ENCODE data around the gene DPP10.
"Not testable (repeated sequence)": the region's sequence is repeated elsewhere in the genome, so short reads cannot be mapped to it uniquely, and the experiment has no call there.

Gene DPP10

DNA sequence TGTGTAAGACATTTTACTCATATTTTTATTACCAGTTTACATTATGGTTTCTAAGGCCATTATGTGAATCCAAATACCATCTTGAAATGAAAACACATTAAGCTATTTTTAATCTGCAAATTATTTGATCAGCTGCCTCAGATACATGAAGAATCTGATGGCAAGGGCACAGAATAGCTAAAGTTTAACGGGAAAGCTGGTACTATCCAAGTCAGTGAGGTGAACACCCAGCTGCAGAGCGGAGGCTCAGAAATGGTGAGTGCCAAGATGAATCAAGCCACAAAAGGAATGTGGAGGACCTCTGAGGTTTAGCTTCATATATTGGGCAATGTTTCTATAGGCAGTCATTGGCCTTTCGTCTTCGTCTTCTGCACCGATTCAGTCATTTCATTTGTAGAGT, 75.1 kb downstream of the DPP10 start:
- DNase-seq, result no peak

DNA sequence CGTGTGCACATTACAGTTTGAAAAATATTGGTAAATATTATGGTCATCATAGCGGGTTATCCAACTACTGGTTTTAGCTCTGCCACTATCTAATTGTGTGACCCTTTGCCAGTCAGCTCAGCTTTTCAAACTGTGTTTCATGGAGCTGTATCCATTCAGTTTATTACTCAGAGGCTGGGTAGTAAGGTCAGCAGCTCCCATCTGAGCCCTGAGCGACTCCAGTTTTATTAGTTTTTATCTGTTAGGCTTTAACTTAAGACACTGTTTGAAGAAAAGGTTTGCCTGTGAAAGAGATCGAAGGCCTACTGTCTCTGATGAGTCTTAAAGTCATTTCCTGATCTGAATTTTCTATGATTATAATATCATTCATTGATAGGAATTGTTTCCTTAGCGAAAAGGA, 76.3 kb downstream of the DPP10 start:
- DNase-seq, result no peak

- not testable (repeated sequence) for DNase-seq
Measured at GRCh38 chr2:114522612-114523011, 80.2 kb downstream of the DPP10 start.

GRCh38 chr2:114525955-114526354, 83.5 kb downstream of the DPP10 start:
- no peak for DNase-seq

DNA sequence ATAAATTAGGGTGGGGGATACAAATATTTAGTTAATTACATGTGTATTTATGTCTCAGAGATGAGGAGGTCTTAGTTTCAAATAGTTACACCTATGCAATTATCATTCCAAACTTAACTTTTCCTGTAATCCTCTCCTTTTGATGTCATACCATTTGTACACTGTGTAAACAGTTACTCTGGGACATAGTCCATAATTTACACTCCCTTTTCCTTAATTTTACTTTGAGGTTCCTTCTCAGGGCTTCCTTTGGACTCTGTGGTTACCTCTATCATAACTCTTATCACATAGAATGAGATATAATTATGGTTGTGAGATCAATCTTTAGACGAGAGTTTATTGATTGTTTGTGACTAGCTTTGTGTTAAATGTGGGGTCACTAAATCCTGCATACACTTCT, 84.4 kb downstream of the DPP10 start:
- DNase-seq, result no peak

- no peak for DNase-seq
Measured at GRCh38 chr2:114527330-114527983, 85.0 kb downstream of the DPP10 start.

DNA sequence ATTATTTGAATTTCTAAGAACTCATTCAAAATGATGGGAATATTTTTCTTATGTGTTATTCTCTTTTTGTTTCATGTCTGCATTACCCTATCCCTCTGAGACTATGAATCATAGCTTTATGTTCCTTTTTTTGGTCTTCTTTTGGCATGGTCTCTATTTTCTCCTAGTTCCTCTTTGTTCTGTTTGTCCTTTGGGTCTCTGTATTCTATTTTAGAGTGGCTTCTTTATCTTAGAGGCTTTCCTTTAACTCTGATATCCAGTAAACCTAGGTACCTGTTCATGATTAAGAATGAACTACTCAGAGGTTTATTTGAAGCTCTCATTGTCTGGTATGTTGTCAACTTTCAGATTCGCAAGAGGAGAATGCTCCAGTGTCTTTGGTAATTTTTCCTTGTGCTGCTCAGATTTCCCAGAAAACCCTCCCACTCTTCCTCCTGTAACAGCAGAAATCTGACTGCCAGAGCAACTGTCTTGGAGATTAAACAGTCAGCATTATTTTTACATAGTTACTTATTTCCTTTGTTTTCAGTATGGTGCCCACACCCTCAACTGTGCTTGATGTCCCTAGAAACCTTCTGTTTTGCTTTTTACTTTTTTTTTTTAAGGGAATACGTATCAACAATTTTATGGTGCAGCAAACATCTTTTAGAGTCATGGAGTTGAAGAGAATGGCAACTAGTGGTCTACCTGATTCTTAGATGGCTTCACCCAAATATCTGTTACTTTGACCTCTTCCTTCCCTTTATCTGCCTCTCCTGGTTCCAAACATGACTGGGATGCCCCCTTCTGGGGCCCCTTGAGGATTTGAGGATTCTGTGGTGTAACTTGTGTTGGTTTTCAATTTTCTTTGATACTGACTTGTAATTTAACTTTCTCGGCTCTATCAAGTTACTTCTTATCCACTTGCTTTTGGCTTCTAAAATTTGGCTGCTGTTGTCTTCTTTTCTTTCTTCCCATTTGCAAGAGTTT, 92.0 kb downstream of the DPP10 start:
- DNase-seq, result no peak

DNA sequence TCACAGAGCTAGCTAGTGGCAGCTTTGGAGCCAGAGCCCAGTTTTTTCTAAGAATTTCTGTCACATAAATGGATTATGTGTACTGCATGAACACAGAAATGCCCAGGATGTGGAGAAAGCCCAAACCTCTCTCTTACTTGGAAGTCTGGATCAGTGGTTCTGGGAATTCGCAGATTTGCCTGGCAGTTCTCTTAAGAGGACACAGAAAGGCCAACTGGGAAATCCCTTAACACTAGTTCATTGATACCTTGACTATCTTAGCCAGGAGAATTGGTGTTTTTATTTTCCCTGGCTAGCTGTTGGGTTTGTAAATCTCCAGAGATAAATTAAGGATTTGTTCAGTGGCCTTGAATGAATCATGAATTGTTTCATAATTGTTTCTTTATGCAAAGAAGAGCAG, 95.3 kb downstream of the DPP10 start:
- DNase-seq, result no peak

GRCh38 chr2:114542695-114543094, 100.3 kb downstream of the DPP10 start:
- DNase-seq, result no peak

- no peak for DNase-seq
Measured at GRCh38 chr2:114543236-114543766, 100.9 kb downstream of the DPP10 start.

DNA sequence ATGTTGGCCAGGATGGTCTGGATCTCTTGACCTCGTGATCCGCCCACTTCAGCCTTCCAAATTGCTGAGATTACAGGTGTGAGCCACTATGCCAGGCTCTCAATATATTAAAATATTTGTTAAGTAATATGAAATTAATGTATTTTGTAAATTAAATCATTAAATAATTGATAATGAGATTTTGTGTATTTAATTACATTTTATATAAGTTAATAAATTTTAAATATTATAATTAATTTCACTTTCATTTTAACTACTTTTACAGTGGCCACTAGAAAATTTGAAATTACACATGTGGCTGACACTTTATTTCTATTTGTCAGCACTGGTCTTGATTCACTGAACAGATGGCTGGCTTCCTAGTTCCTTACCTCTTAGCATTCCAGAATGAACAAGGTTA, 102.6 kb downstream of the DPP10 start:
- no peak for DNase-seq

DNA sequence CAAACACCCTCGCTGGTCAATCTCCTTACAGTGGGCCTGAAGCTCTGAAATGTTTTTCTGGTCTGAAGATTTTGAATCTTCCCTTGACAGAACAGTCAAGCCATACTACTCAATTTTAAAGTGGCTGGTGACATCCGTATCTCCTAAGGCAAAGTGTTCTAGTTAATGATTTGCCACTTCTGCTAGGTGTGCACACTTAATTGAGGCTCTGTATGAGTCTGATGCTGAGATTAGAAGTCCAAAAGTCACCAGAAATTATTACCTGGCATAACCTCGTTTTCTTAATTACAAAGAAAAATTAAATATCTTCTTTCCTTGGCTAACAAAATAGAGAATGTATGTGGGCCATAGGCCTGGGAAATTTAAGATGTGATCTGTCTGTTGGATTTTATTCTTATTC, 104.1 kb downstream of the DPP10 start:
- DNase-seq, result no peak

GRCh38 chr2:114548151-114548550, 105.7 kb downstream of the DPP10 start:
- DNase-seq, result no peak

- DNase-seq, result no peak
Measured at GRCh38 chr2:114550364-114550763, 107.9 kb downstream of the DPP10 start.

- no peak for DNase-seq
Measured at GRCh38 chr2:114550895-114551793, 108.7 kb downstream of the DPP10 start.

DNA sequence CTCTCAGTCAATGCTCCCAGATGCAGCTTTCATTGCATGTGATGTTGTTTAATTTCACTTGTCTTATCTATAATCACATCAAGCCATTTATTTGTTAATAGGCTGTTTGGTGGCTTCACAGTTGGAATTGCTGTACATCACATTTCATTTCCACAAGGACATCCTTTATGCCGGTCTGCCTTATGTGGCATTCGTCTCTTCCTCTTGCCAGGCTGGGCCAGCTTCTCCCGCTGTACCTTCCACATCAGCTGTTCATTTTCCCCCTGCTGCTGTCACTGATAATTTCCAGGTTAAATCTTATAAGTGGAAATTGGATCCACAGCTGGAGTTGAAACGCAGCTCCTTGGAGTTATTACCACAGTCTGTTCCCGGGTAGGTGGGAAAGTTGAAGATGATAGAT, 110.6 kb downstream of the DPP10 start:
- DNase-seq, result no peak

DNA sequence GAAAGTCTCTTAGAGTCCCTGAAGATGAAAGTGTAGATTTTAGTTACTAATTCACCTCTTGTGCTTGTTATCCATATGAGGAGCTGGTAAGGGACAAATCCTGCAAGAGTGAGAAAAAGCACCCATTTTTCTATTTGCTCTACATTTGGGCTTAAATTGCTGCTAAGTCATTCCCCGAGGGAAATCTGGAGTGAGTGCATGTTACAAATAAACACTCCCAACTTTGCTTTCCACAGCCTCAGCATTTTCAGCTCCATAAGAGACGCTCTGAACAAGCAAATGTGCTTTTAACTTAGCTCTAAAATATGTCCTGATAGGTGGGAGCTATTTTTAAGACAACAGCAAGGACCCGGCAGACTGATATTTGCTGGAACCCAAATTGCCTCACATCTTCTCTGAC, 126.7 kb downstream of the DPP10 start:
- no peak for DNase-seq

DNA sequence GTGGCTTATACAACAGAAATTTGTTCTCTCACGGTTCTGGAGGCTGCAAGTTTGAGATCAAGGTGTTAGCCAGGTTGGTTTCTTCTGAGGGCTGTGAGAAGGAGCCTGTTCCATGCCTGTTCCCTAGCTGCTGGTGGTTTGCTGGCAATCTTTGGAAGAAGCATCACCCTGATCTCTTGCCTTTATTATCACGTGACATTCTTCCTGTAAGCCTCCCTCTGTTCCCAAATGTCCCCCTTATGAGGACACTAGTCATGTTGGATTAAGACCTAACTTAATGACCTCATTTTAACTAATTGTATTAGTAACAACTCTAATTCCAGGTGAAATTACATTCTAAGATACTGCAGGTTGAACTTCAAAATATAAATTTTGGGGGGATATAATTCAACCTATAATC, 135.2 kb downstream of the DPP10 start:
- DNase-seq, result no peak

DNA sequence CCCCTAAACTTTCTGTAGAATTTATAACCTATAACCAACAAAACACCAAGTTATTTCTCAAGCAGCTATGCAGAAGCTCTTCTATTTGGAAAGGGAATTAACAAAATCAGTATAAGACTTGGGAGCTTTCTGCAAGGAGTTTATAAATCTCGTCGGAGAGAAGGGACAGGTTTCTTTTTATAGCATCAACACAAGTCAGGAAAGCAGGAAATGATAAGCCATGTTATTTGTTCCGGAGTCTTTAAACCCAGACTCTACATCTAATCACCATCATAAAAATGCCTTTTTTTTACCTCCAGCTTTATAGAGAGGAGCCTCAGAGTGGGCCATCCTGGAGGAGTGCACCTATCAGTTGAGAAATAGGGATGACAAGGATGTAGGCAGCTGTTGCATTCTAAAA, 137.1 kb downstream of the DPP10 start:
- no peak for DNase-seq

- DNase-seq, result no peak
Measured at GRCh38 chr2:114580691-114581090, 138.2 kb downstream of the DPP10 start.

DNA sequence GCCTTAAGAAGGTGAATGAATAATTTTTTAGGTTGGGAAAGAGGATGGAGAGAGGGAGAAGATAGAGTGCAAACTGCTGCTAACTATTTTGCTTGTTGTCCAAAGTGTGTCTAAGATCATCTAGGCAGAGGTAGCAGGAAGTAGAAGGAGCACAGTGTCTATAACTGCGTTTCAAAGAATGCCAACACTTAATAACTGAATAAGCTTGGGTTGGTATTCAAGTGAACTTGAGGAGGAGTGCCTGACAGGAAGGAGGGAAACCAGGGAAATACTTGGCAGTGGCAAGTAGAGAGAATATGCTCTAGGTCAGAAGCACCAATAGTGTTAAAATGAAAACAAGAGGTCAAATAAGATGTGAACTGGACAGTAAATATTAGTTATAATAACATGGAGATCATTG, 155.9 kb downstream of the DPP10 start:
- no peak for DNase-seq

DNA sequence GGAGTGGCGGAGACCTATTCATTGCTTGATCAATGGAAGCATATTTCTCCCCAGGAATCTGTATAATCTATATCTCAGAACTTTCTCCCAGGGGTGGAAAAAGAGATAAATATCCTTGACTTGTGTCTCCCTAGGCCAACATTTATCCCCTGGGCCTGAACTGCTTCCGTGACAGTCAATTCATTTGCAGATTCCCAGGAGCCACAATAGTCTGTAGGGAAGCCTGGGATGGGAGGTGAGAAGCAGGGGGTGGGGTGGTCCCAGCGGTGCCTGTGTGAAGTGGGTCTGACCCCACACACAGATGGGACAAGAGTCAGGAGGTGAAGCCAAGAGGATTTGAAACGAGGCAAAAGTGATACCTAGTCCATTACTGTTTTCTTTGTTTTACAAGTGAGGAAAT, 166.8 kb downstream of the DPP10 start:
- DNase-seq, result no peak

DNA sequence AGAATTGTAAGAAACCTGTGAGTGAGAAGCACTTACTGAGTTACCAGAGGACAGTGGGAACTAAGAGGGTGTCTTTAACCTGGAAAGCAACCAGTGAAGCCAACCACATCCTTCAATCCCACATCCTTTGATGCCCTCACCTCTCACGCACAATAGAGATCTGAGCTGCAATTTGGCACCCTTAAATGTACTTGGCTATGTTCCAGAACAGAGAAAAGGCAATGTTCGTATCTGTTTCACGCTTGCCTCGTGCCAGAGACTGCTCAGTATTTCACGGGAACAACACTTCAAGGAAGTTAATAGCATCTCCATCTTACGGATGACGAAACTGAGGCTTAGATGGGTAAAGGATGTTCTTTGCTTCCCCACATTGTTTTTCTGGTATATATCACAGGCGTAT, 167.4 kb downstream of the DPP10 start:
- no peak for DNase-seq

Data from NK-92 treated with Interleukin-12 subunit alpha and Interleukin-12 subunit beta, amount 100 ng/mL, for 24 hours (cell line).